SU-DHL-6 (cell line): ENCODE measurements around the gene TAF11L5.

Experiments
- EZH2phosphoT487 ChIP-seq: fragments of 200-600 bp; sonication (generic), shearing (Covaris generic); conservative IDR thresholded peaks from 2 replicates; pipeline ENCODE4 v1.6.1; 2018; ENCODE audit warnings: mild to moderate bottlenecking, antibody characterized with exemption, low read length, moderate library complexity, mixed read lengths
- TF ChIP-seq, protein P1 (sequence below): fragments of 200-600 bp; sonication (generic); IDR thresholded peaks from one replicate; pipeline ENCODE4 v1.5.1; 2017; ENCODE audit warnings: antibody characterized with exemption, mild to moderate bottlenecking, low read length, moderate library complexity; ENCODE audit not compliant: insufficient read depth, poor library complexity, severe bottlenecking

DNA sequence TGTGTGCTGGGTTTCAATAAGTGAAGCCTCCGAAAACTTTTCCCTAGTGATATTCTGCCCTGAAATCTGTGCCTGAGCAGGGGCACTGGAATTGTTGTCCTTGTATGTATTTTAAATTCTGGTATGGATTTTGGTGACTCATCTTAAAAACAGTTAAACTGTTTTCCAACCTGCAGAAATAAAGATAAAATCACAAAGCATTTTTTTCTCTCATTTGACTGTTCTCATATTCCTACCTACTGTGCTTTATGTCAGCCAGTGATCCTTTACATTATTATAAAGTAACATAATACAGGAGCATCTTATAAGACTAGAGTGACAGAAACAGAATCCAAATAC is 37.9 kb upstream of the TAF11L5 start:
- TF ChIP-seq, protein P1, sequence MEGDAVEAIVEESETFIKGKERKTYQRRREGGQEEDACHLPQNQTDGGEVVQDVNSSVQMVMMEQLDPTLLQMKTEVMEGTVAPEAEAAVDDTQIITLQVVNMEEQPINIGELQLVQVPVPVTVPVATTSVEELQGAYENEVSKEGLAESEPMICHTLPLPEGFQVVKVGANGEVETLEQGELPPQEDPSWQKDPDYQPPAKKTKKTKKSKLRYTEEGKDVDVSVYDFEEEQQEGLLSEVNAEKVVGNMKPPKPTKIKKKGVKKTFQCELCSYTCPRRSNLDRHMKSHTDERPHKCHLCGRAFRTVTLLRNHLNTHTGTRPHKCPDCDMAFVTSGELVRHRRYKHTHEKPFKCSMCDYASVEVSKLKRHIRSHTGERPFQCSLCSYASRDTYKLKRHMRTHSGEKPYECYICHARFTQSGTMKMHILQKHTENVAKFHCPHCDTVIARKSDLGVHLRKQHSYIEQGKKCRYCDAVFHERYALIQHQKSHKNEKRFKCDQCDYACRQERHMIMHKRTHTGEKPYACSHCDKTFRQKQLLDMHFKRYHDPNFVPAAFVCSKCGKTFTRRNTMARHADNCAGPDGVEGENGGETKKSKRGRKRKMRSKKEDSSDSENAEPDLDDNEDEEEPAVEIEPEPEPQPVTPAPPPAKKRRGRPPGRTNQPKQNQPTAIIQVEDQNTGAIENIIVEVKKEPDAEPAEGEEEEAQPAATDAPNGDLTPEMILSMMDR: no peak
- TF ChIP-seq EZH2phosphoT487: no peak
